Activated CD8-positive, alpha-beta memory T cell treated with anti-CD3 and anti-CD28 coated beads, Interleukin-2, amount 50 U/mL, for 1 hour (primary cell): Measurements from ENCODE around the gene CIDEB.

Experiments used
- DNase-seq: peaks from one replicate; pipeline ENCODE4 v3.0.0-alpha.2; 2020; ENCODE audit errors: extremely low read depth

The CIDEB gene

GRCh38 chr14:24312736-24313507 lies 5.1 kb upstream of the CIDEB start:
- DNase-seq, result no peak

GRCh38 chr14:24311837-24312615 lies 4.2 kb upstream of the CIDEB start:
- no peak for DNase-seq

GRCh38 chr14:24310646-24311604 lies 3.1 kb upstream of the CIDEB start, which contains the start of gene LTB4R:
TSS of gene LTB4R (plus strand) at chr14:24311502. CDS start at chr14:24315652, 4,150 bp downstream.
- DNase-seq, result no peak

DNA sequence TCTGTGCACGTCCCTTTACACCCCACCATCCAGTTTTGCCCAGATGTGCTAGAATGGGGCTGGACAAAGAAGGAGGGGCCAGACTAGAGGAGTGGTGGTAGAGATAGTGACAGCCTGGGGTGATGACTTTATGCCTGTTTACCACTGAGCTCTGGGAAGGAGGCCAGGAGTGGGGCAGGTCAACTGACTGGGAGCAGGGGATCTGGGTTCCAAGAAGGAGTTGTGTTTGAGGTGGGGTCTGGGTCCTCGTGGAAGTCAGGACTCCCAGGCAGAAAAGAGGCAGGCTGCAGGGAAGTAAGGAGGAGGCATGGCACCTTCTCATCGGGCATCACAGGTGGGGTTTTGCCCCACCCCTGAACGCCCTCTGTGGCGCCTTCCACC lies 2.5 kb upstream of the CIDEB start:
- no peak for DNase-seq

GRCh38 chr14:24309538-24310264 lies 1.9 kb upstream of the CIDEB start, which contains the start of gene LTB4R2:
TSS of gene LTB4R2 (plus strand) at chr14:24310140. CDS start at chr14:24310665, 525 bp downstream.
- no peak for DNase-seq

DNA sequence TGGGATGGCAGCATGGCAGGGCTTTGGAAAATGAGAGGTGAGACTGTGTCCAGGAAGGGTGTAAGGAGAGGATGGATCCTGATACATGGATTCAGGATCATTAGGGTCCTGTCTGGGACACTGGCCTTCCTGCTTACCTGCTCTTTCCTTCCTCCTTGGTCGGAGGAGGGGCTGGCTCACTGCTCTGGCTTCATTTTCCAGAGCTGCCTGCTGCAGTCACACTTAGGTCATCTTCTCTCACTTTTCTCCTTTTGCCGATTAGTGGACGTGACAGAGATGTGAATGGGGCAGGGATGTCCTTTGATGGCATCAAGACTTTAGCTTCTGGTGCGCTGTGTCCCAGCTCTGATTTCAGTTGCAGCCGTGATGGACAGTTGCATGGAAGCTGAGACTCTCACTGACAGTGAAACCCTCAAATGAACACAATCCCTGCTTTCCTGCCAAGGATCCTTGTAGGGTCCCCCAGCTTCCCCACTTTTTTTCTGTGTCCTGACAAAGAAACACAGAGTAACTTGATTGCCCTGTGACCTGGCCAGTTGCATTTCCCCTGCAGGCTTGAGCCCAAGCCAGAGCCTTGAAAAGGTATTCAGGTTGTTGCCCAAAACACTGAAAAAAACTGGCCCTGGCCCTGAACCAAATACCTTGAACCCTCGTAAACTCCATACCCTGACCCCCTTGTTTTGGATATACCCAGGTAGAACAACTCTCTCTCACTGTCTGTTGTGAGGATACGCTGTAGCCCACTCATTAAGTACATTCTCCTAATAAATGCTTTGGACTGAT lies 756 bp upstream of the CIDEB start:
- DNase-seq, result no peak

DNA sequence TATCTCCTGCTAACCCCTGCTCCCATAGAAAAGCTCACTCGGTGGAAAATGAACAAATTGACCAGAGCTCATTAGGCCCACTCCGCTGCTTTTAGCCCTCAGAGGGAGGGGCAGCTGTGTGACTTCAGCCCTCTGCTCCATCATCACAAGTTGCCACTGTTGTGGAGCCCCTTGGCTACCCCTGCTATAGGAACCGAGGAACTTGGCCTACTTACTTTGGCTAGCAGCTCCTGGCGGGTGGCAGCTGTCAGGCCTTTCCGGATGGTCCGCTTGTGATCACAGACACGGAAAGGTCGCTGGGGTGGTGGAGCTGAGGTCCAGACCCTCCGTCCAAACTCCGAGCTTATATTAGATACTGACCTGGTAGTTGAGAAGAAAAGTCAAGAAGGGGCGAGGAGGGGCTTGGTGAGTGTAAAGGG lies 612 bp downstream of the CIDEB start:
- no peak for DNase-seq

- DNase-seq, result no peak
Observed at GRCh38 chr14:24304019-24304387, 3.8 kb downstream of the CIDEB start.

GRCh38 chr14:24300326-24300980 lies 7.3 kb downstream of the CIDEB start:
- no peak for DNase-seq

DNA sequence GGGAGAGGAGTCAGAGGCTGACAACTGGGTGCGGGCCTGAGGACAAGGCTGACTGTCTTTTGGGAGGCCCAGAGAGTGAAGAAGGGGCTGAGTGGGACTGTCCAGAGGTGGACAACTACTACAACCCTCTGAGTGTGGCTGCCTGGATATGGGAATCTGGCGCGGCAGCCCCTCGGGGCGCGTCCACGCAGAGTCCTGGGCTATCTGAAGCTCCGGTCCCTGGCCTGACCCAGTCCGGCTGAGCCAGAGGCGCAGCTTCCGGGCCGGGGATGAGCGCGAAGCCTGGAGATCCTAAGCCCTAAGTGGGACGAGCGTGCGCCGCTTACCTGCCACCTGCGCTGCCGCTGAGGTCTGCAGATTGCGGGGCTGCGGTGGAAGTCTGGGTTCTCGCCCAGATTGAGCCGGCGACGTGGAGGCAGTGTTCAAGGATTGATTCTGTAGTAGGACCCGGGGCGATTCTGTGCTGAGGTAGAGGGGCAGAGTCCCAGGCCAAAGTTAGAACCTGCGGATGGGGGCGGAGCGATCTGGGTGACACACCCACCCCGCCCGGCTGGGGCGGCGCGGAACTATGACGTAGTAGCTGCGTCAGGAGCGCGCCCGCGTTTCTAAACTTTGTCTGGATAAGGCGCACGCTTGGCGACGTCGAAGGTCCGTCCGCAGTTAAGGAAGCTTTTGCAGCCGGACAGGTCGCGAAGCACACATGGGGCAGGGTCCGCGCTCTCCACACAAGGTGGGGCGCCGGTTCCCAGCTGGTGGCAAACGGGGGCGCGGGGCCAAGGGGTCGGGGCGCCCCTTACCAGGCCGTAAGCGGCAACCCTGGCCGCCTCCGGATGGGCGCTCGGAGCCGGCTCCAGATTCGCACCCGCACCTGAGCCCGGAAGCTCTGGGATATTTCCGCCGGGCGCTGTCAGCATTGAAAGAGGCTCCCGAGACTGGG lies 8.3 kb downstream of the CIDEB start, which contains the start of the genes DHRS1 and NOP9:
Gene DHRS1, minus strand, starts transcription at position 526 of the 937 bp plus-strand sequence. CDS start 674 bp downstream, outside the sequence.
Gene NOP9, plus strand, starts transcription at position 596 of the 937 bp plus-strand sequence. Its CDS starts 105 bp downstream, at position 701.
- peak; percentile 75 for DNase-seq

DNA sequence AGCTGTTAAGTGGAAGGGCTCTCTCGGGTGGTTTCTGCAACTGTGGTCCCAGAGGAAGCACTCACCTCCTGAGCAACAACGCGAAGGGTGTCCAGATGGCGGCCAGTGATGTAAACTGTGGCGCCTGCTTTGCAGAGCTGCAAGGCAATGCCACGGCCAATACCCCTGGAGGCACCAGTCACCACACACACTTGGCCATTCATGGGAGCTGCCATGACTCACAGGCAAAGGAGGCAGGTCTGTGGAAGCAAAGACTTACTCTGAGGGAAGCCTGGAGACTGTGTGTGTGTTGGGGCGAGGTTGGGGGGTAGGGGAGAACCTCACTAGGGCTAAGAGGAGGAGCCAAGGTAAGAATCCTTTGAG lies 8.9 kb downstream of the CIDEB start:
- DNase-seq, result no peak

DNA sequence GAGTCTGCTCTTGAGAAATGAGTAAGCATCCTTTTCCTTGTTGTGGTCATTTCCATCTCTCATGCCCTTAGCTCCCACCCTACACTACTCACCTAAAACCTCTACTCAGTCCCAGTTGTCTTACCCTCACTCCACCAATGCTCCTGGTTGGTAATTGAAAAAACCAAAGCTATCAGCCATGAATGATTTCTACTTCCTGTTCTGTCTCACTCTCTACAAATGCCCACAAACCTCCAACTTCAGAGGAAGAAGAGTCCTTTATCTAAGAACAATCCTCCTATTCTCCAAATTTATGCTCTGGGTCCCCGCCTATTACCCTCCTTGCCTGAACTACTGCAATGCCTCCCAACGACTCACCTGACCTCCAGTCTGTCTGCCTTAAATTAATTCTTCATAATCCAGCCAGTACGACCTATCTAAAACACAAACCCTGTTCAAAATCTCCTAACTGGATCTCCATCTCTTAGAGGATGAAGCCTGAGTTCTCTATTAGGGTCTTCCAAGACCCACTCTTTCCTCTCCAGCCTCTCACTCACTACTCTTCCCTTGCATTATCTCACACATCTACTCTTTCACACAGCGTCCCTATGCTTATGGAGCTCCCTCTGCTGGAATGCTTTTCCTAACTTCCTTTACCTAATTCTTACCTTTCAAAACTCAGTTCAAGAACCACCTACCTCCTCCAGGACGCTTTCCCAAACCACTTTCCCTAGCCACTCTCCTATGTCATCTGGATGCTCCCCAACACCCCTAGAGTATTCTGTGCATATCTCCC lies 10.4 kb downstream of the CIDEB start:
- no peak for DNase-seq

- no peak for DNase-seq
Observed at GRCh38 chr14:24296341-24297157, 11.2 kb downstream of the CIDEB start.

GRCh38 chr14:24293525-24293924 lies 14.3 kb downstream of the CIDEB start:
- DNase-seq, result no peak

DNA sequence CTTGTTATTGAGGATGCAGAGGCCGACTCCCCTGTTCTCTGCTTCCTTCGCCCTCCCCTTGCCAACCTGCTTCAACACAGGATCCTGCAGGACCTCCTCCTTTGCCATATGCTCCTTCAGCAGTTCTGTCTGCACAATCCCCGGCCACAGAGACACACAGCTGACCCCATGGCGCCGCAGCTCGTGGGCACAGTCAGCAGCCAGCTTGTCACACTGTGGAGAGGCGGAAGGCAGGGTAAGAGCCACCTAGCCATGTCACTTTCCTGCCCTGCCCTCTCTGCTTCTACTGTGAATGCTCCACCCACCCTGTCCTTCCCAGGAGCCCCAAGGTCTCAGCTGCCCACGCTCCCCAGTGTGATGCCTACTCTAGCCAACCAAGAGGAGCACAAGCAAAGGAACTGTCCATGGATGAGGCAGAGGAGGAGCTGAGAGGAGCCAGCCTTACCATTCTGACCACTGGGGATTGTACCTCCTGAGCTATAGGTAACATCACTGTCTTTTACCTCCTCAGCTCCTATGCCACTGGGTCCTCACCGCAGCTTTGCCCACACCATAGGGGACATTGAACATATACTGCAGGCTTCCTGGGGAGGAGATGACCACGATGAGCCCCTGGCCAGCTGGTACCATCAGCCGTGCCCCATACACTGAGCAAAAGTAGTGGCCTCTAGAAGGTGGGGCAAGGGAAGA lies 15.5 kb downstream of the CIDEB start:
- no peak for DNase-seq

GRCh38 chr14:24291446-24292117 lies 16.2 kb downstream of the CIDEB start:
- no peak for DNase-seq
